GM12801 (cell line): ENCODE results near the gene MYO1B.

Experiments
- TF ChIP-seq, protein P1 (sequence below): IDR thresholded peaks from one replicate; pipeline ENCODE4 v1.5.1; 2011; ENCODE audit warnings: control low read depth; ENCODE audit not compliant: insufficient read length; ENCODE audit errors: extremely low read depth

Gene MYO1B

DNA sequence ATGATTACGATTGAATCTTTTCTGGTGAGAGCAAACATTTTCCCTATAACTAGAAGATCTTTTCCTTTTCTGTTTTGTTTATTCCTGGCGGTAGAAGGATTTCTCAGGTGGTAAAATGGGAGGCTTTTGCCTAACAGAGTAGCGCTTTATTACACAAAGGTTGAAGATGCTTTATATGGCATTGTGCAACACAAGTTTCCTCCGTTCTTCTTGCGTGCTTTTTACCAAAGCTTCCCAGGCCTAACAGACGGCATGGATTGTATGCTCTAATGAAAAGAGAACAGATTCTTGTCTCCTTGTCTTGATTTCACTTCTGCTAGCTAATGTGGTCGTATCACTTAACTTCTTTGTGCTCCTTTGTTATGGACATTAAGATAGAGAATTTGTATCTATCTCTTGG lies 43.8 kb downstream of the MYO1B start:
- TF ChIP-seq, protein P1, sequence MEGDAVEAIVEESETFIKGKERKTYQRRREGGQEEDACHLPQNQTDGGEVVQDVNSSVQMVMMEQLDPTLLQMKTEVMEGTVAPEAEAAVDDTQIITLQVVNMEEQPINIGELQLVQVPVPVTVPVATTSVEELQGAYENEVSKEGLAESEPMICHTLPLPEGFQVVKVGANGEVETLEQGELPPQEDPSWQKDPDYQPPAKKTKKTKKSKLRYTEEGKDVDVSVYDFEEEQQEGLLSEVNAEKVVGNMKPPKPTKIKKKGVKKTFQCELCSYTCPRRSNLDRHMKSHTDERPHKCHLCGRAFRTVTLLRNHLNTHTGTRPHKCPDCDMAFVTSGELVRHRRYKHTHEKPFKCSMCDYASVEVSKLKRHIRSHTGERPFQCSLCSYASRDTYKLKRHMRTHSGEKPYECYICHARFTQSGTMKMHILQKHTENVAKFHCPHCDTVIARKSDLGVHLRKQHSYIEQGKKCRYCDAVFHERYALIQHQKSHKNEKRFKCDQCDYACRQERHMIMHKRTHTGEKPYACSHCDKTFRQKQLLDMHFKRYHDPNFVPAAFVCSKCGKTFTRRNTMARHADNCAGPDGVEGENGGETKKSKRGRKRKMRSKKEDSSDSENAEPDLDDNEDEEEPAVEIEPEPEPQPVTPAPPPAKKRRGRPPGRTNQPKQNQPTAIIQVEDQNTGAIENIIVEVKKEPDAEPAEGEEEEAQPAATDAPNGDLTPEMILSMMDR = no peak

DNA sequence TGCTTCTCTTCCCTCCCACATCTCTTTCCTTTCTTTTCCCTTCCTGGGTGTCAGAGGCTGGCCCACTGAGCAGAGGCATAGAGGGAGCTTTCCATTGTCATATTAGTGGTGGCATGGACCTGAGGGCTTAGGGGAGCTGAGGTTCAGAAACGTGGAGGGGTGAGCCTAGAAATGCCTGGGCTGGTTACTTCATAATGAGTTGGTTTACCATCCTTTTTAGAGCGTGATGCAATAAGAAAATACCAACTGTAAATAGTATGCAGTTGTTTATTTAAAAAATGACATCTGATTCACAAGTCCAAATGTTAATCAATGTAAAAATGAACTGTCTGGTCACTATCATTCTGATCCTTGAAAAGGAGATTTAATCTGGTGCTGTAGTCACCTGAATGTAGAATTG lies 46.3 kb downstream of the MYO1B start:
- TF ChIP-seq, protein P1 = no peak

DNA sequence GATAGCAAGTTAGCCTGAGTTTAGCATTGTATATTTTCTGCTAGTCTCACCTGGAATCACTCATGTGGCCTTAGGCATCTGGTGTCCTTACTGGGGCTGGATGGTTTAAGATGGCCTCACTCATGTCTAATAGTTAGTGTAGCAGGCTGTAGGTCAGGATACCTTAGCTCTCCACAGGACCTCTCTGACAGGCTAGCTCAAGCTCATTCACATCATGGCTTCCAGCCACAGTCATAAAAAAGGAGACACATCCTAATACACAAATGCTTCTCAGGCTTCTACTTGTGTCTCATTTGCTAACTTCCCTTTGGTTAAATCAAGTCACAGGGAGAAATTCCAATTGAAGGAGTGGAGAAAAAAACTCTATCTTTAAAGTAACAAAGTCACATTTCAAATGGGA lies 47.7 kb downstream of the MYO1B start:
- TF ChIP-seq, protein P1 = no peak

DNA sequence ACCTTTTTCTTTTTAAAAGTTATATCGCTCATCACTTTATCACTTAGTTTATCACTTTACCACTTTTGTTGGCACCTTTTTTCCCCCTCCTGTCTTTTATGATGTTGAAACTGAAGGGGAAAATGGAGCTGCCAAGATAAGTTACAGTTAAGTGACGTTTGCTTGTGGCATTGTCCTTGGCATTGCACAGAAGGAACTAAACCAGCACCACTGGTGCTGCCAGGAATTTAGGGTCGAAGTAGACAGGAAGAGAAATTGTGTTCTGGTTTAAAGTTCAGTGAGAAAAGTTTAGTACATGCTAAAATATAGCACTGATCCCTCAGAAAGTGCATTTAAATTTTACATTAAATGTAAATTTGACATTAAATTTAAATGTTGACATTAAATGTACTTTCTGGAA lies 49.9 kb downstream of the MYO1B start:
- TF ChIP-seq, protein P1 = no peak

DNA sequence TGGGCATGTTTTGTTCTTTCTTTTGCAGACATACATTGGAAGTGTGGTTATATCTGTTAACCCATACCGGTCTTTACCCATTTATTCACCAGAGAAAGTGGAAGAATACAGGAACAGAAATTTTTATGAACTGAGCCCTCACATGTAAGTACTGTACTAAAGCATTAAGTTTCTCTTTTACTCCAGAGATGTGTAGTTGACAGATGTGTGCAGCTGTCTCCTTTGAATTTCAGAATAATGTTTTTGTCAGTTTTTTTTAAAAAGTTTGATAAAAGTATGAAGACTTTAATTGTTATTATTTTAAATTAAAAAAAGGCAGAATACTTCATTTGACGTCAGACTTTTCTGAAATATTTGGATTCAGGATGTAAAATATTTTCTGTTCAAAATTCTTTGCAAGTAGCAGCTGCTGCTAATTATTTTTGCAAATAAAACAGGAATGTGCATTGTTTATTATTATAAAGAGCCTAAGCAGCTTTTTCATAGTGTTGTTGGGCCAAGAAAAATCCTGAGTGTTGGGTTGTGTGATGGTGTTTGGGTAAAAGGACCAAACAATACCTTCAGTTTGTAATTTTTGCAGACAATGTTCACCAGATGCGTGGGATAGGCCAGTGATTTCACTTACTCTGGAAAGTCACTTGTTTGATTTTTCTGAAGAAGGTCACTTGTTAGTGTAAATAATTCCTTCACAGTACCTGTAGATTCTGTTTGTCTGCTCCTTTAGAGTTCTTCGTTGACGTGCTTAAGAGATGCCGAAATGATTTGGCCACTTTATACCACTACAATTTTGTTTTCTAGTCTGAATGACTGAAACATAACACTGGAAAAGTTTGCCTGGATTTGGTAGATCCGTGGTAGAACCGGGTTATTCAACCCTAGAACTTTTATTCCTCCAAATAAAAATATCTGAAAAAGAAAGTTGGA lies 51.1 kb downstream of the MYO1B start:
- TF ChIP-seq, protein P1 = no peak

DNA sequence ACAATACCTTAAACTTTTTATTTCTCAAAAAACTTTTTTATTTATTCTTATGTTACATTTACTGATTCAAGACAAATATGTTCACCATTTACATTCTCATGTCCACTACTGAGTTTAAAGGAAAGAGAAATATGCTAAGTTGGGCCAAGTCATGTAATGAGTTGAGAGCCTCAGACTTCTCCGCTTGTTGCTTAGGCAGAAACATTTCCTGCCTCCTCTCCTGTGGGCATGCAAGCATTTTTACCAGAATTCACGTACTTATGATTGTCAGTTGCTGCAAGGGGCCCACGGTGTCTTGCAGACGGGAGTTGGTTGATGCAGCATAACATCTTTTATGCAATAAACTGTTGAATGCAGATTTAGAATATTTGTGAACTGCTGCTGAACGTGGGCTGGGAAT lies 51.8 kb downstream of the MYO1B start:
- TF ChIP-seq, protein P1 = no peak

DNA sequence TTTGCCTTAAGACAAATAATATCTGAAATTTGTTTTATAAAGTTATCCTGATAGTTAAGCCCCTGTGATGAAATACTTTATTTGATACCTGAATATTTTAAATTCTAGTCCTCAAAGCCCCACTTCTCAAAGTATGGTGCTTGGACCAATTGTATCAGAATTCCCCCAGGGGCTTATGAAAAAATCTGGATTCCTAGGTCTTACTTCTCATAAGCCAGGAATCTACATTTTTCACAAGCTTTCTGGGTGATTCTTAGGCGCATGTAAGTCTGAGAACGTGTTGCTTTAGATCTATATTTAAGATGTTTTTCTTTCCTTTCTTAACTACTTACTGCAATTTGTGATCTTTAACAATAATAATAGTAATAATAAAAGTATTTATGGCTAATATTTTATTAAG lies 53.1 kb downstream of the MYO1B start:
- TF ChIP-seq, protein P1 = no peak
